IMR-90 (cell line): ENCODE measurements around the gene APH1A. TPM values are rescaled to one million over a fixed set of nuclear protein-coding genes. Genes with fewer than 3 reads are reported as not detected.

ENCODE experiments used
- ATAC-seq: fragments of 200-7000 bp; cut with Tn5 transposase; 2 replicates; pipeline ENCODE4 v1.9.1; 2020; ENCODE audit warnings: low read depth, mild to moderate bottlenecking, moderate library complexity
- BruUV-seq: library from RNA; stranded (reverse); fragments of 400-500 nt; replicated peaks from 2 replicates; lab custom pipeline; 2021; lab: Mats Ljungman, UMichigan
- CTCF ChIA-PET: fragments of 300-600 bp; formaldehyde crosslinking; extraction: SDS; loops from one replicate; lab custom pipeline; 2021; ENCODE audit warnings: antibody characterized with exemption; lab: Yijun Ruan, JAX
- POLR2A ChIA-PET: fragments of 300-600 bp; sonication (Branson Sonifier 250); formaldehyde crosslinking; loops from one replicate; lab custom pipeline; 2022; ENCODE audit warnings: antibody characterized with exemption; ENCODE audit not compliant: unreplicated experiment; lab: Charles Lee
- DNase-seq: peaks from one replicate; pipeline ENCODE4 v3.0.0; 2013
- H2AFZ ChIP-seq: replicated peaks from 2 replicates; pipeline ENCODE3; 2013; ENCODE audit warnings: low read length, mild to moderate bottlenecking; ENCODE audit not compliant: poor library complexity
- H2AK5ac ChIP-seq: 2 replicates; pipeline ENCODE4 v1.6.1; 2013; ENCODE audit warnings: low read depth, low read length, inconsistent platforms
- H2AK9ac ChIP-seq: replicated peaks from 2 replicates; pipeline ENCODE3; 2013; ENCODE audit warnings: mild to moderate bottlenecking, low read depth, low read length, moderate library complexity; ENCODE audit not compliant: poor library complexity
- H2BK120ac ChIP-seq: 2 replicates; pipeline ENCODE4 v1.6.1; 2013; ENCODE audit warnings: low read depth, low read length, inconsistent platforms
- H2BK15ac ChIP-seq: 3 replicates; pipeline ENCODE4 v1.6.1; 2013; ENCODE audit warnings: low read depth, low read length, inconsistent platforms
- H2BK20ac ChIP-seq: 2 replicates; pipeline ENCODE4 v1.6.1; 2013; ENCODE audit warnings: low read depth, mild to moderate bottlenecking, inconsistent platforms, low read length, moderate library complexity
- H2BK5ac ChIP-seq: 2 replicates; pipeline ENCODE4 v1.6.1; 2013; ENCODE audit warnings: mild to moderate bottlenecking, low read depth, low read length, inconsistent platforms; ENCODE audit not compliant: poor library complexity, severe bottlenecking
- H3K14ac ChIP-seq: replicated peaks from 2 replicates; pipeline ENCODE4 v1.6.1; 2013; ENCODE audit warnings: low read depth, low read length, inconsistent platforms
- H3K18ac ChIP-seq: 2 replicates; pipeline ENCODE4 v1.6.1; 2013; ENCODE audit warnings: low read depth, low read length, control low read depth
- H3K23ac ChIP-seq: 2 replicates; pipeline ENCODE4 v1.6.1; 2013; ENCODE audit warnings: low read depth, low read length, inconsistent platforms
- H3K27ac ChIP-seq: 2 replicates; pipeline ENCODE4 v1.5.1; 2013; ENCODE audit warnings: mild to moderate bottlenecking, control low read depth, low read length; ENCODE audit not compliant: insufficient read depth
- H3K27me3 ChIP-seq: 2 replicates; pipeline ENCODE4 v1.6.1; 2013; ENCODE audit warnings: low read length; ENCODE audit not compliant: control insufficient read depth, insufficient read depth
- H3K36me3 ChIP-seq: 2 replicates; pipeline ENCODE4 v1.6.1; 2013; ENCODE audit warnings: low read length, mixed read lengths; ENCODE audit not compliant: control insufficient read depth, insufficient read depth
- H3K4ac ChIP-seq: 2 replicates; pipeline ENCODE4 v1.6.1; 2013; ENCODE audit warnings: low read depth, low read length, inconsistent platforms
- H3K4me1 ChIP-seq: 2 replicates; pipeline ENCODE4 v1.6.1; 2013; ENCODE audit warnings: low read length, mixed read lengths; ENCODE audit not compliant: control insufficient read depth, insufficient read depth
- H3K4me2 ChIP-seq: 2 replicates; pipeline ENCODE4 v1.6.1; 2013; ENCODE audit warnings: low read depth, mild to moderate bottlenecking, control low read depth, low read length, moderate library complexity
- H3K4me3 ChIP-seq: 2 replicates; pipeline ENCODE4 v1.5.1; 2013; ENCODE audit warnings: low read depth, mild to moderate bottlenecking, control low read depth, low read length, moderate library complexity; ENCODE audit not compliant: insufficient read depth
- H3K56ac ChIP-seq: 2 replicates; pipeline ENCODE4 v1.6.1; 2013; ENCODE audit warnings: low read length, inconsistent platforms; ENCODE audit not compliant: insufficient read depth; ENCODE audit errors: extremely low read depth
- H3K79me1 ChIP-seq, 2 experiments: 2 replicates each; pipeline ENCODE4 v1.6.1; 2013; ENCODE audit warnings: low read length in 2 of 2, inconsistent platforms in 1 of 2, low read depth in 1 of 2
- H3K9ac ChIP-seq: 2 replicates; pipeline ENCODE4 v1.6.1; 2013; ENCODE audit warnings: low read depth, low read length, control low read depth
- H3K9me1 ChIP-seq: 2 replicates; pipeline ENCODE4 v1.6.1; 2013; ENCODE audit warnings: low read length, inconsistent platforms; ENCODE audit not compliant: insufficient read depth
- H3K9me3 ChIP-seq: 2 replicates; pipeline ENCODE4 v1.6.1; 2013; ENCODE audit warnings: low read length; ENCODE audit not compliant: control insufficient read depth, insufficient read depth
- H4K20me1 ChIP-seq: 2 replicates; pipeline ENCODE4 v1.6.1; 2013; ENCODE audit warnings: low read length, inconsistent platforms; ENCODE audit not compliant: insufficient read depth
- H4K5ac ChIP-seq: 2 replicates; pipeline ENCODE4 v1.6.1; 2013; ENCODE audit warnings: mild to moderate bottlenecking, low read depth, low read length, control low read depth
- H4K8ac ChIP-seq, 2 experiments: 2 replicates each; pipeline ENCODE4 v1.6.1; 2013; ENCODE audit warnings: low read depth in 2 of 2, low read length in 2 of 2, control low read depth in 1 of 2, inconsistent platforms in 1 of 2
- H4K91ac ChIP-seq: 2 replicates; pipeline ENCODE4 v1.6.1; 2013; ENCODE audit warnings: low read depth, low read length, inconsistent platforms; ENCODE audit not compliant: insufficient read depth
- WGBS, 2 experiments: methylation state at CpG; one replicate each; pipeline versions ENCODE4 v1.1.5 to v1.1.7; 2013; ENCODE audit warnings: missing lambda C conversion rate in 2 of 2; ENCODE audit not compliant: insufficient read length in 1 of 2; ENCODE audit errors: extremely low coverage in 2 of 2; 5-methylcytosine and 5-hydroxymethylcytosine counted together
- dilution Hi-C: fragments of 300-500 bp; cut with HindIII; formaldehyde crosslinking; loops from one replicate; pipeline ENCODE4 v1.14.3; 2018; ENCODE audit warnings: low sequenced_read_pairs; ENCODE audit not compliant: unreplicated experiment
- in situ Hi-C: fragments of 300-500 bp; cut with MboI; formaldehyde crosslinking; loops from 3 replicates; pipeline ENCODE4 v1.14.3; 2019; ENCODE audit warnings: low sequenced_read_pairs, inconsistent platforms, mixed read lengths
- intact Hi-C: fragments of 100-400 bp; cut with micrococcal nuclease; formaldehyde crosslinking; loops from 2 replicates; pipeline ENCODE4 v1.10.0; 2022
- polyA plus RNA-seq, 3 experiments: library from polyadenylated mRNA; depleted of rRNA; stranded (reverse); fragments of >200 nt; gene quantifications; 2 replicates each; pipeline ENCODE4 v1.2.3, GENCODE V29; 2012; ENCODE audit warnings: low replicate concordance in 1 of 3
- total RNA-seq: library from RNA; depleted of rRNA; stranded (reverse); fragments of >200 nt; gene quantifications from 2 replicates; pipeline ENCODE4 v1.2.3, GENCODE V29; 2012
- TF ChIP-seq, protein P1 (sequence below): fragments of 150-350 bp; IDR thresholded peaks from 2 replicates; pipeline ENCODE4 v1.6.1; 2017; ENCODE audit warnings: mild to moderate bottlenecking, antibody characterized with exemption, low read length, low read depth
- TF ChIP-seq, protein P2 (sequence below): conservative IDR thresholded peaks from 2 replicates; pipeline ENCODE4 v1.5.1; 2012; ENCODE audit warnings: mild to moderate bottlenecking, low read depth, low read length, improper control_type of control experiment

The APH1A gene
- total and polyA plus RNA-seq, 2 of the 4 experiments (the other 2 are of a cell fraction) = 62.0 to 94.2 TPM

DNA sequence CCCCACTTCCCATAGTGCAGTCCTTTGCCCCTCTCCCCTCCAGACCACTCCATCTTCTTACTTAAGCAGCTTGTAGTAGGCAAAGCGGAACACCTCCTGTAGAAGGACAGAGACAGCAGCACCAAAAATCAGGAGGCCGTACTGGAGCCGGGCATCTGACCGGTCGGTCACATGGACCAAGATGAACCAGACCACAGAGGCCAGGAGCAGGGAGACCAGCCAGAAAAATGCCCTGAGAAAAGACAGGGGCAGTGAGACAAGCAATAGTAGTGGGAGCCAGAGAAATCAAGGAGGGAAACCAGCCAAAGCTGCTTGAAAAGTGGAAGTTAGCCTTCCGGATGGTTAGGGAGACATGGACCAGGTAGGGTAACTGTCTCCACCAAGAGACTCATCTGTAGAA lies 920 bp downstream of the APH1A start:
- Histone ChIP-seq H2AFZ (no peak overlapping the region), H3K14ac (peak overlapping the region; percentile 67), H2BK5ac (peak overlapping the region; percentile 21), H3K56ac (peak overlapping the region; percentile 70), H3K4ac (peak overlapping the region; percentile 72; the same call in 1 of the 2 replicates), H4K20me1 (no peaks in the 10 kb centered on the region), H4K8ac (peak overlapping the region; percentile 69 to 90; a peak in 3 of 4 replicates), H3K4me2 (peak overlapping the region; percentile 99), H2BK20ac (no peak overlapping the region), H3K9ac (peak overlapping the region; percentile 96), H2AK9ac (peak overlapping the region; percentile 86), H3K79me1 (peaks cover 16 to 40% of the 10 kb centered on the region in 2 experiments), H3K9me1 (peaks cover 8% of the 10 kb centered on the region), H3K27me3 (no peaks in the 10 kb centered on the region), H2AK5ac (peak overlapping the region; percentile 86; the same call in 1 of the 2 replicates), H4K5ac (peak overlapping the region; percentile 83), H4K91ac (0 out of 2 replicates have a peak overlapping the region, but pooled peaks have one; percentile 28), H3K27ac (peak overlapping the region; percentile 87), H3K18ac (no peak overlapping the region), H3K9me3 (no peaks in the 10 kb centered on the region), H2BK15ac (no peak overlapping the region), H3K4me1 (peaks cover 6% of the 10 kb centered on the region), H3K4me3 (peak overlapping the region; percentile 93), H3K36me3 (peaks cover 22% of the 10 kb centered on the region), H3K23ac (peak overlapping the region; percentile 49; the same call in 1 of the 2 replicates), H2BK120ac (no peak overlapping the region)
- dilution Hi-C loops (no loop called here), in situ Hi-C loops (loop anchor here (10.0 kb wide), 1 partner anchor 287 kb away; no protein-coding TSS in a partner anchor), intact Hi-C loops (no loop called here)
- ATAC-seq = no peak
- TF ChIP-seq, protein P1, sequence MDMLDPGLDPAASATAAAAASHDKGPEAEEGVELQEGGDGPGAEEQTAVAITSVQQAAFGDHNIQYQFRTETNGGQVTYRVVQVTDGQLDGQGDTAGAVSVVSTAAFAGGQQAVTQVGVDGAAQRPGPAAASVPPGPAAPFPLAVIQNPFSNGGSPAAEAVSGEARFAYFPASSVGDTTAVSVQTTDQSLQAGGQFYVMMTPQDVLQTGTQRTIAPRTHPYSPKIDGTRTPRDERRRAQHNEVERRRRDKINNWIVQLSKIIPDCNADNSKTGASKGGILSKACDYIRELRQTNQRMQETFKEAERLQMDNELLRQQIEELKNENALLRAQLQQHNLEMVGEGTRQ = peak; percentile 40; the same call in 1 of the 2 replicates
- TF ChIP-seq, protein P2, sequence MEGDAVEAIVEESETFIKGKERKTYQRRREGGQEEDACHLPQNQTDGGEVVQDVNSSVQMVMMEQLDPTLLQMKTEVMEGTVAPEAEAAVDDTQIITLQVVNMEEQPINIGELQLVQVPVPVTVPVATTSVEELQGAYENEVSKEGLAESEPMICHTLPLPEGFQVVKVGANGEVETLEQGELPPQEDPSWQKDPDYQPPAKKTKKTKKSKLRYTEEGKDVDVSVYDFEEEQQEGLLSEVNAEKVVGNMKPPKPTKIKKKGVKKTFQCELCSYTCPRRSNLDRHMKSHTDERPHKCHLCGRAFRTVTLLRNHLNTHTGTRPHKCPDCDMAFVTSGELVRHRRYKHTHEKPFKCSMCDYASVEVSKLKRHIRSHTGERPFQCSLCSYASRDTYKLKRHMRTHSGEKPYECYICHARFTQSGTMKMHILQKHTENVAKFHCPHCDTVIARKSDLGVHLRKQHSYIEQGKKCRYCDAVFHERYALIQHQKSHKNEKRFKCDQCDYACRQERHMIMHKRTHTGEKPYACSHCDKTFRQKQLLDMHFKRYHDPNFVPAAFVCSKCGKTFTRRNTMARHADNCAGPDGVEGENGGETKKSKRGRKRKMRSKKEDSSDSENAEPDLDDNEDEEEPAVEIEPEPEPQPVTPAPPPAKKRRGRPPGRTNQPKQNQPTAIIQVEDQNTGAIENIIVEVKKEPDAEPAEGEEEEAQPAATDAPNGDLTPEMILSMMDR = no peak
- 33% methylated on average over 5 of the region's 6 CpGs; no CpG with 5 or more reads in 1 of the 2 experiments for WGBS, 2 experiments
- BruUV-seq = no TSS peak
- ChIA-PET CTCF (no interaction called here), POLR2A (no interaction called here)
- no peak for DNase-seq
